ENCODE measurements around the gene C7orf33. TPM values are rescaled to one million over a fixed set of nuclear protein-coding genes. Genes with fewer than 3 reads are reported as not detected.

Gene C7orf33, protein sequence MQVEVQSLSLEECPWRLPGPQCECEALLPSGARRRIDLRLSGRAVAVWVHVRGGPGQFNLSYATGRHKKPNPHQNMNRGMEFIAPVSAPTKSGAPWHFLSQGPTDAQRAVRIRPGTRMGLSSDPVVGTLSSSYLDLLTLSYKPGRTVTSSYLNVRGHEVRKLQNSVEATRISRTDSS
- not detected for polyA plus RNA-seq (2013, experiment 1 of 2)
- not detected for polyA plus RNA-seq (2013, experiment 2 of 2)

DNA sequence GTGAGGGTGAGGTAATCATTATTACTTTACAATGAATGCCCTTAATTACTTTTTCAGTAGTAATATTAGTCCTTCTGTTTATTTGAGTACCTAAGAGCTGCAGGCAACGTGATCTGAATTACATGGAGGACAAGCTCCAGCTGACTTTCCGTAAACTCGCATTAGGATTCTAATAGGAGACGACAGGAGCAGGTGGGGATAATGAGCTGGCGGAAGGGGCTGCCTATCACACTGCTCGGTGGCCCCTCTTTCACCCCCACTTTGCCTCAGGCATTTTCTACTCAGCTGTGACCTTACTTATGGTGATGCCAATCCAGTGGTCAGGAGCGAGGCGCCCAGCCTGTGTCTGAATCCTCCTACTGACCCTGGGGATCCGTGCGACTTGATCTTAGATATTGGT lies at the start of gene C7orf33:
TSS of gene C7orf33 (plus strand) at position 296 of the 400 bp plus-strand sequence. CDS start 160 bp downstream, outside the sequence.
- peaks cover 6 to 11% of the 10 kb centered on the region in 2 donors for H3K4me1 ChIP-seq (ENCODE audit: control insufficient read depth in 2 of 2, insufficient read depth in 1 of 2, low read depth in 1 of 2, low read length in 2 of 2)
- peaks cover 0 to 7% (median 0%) of the 10 kb centered on the region in 3 experiments for H3K27me3 ChIP-seq (ENCODE audit: control insufficient read depth in 3 of 3, insufficient read depth in 3 of 3, low read depth in 1 of 3, low read length in 3 of 3)
- H3K23ac ChIP-seq (ENCODE audit: low read depth, low read length, poor library complexity): no peak within 1 kb of the TSS
- no peak within 1 kb of the TSS for H3K4ac ChIP-seq (ENCODE audit: low read length)
- H3K36me3 ChIP-seq (replicated peaks in 1 of 2; ENCODE audit: control insufficient read depth in 2 of 2, insufficient read depth in 2 of 2, low read length in 2 of 2): no peaks in the 10 kb centered on the region
- no peak within 1 kb of the TSS for H3K27ac ChIP-seq (replicated peaks; ENCODE audit: low read length)
- no peak within 1 kb of the TSS for H2BK12ac ChIP-seq (ENCODE audit: low read length)
- no peak within 1 kb of the TSS for H2BK5ac ChIP-seq (ENCODE audit: low read length)
- peak within 1 kb of the TSS; percentile 7 for H3K18ac ChIP-seq (ENCODE audit: low read length)
- H3K9ac ChIP-seq (ENCODE audit: low read depth, low read length, poor library complexity): no peak within 1 kb of the TSS
- H3K4me2 ChIP-seq (ENCODE audit: insufficient read depth, low read length, poor library complexity, severe bottlenecking): no peak within 1 kb of the TSS
- WGBS, 2 donors (ENCODE audit: extremely low coverage in 2 of 2, insufficient read length in 2 of 2, insufficient replicate concordance in 1 of 2): no CpG with 5 or more reads among the region's 10 CpGs
- H3K79me1 ChIP-seq (ENCODE audit: low read depth, low read length): no peaks in the 10 kb centered on the region
- H3K4me3 ChIP-seq (ENCODE audit: low read length in 2 of 2): no peak within 1 kb of the TSS
- DNase-seq (ENCODE audit: low spot score): no peak
- H3K9me3 ChIP-seq (replicated peaks in 1 of 2; ENCODE audit: control insufficient read depth in 2 of 2, insufficient read depth in 1 of 2, low read depth in 1 of 2, low read length in 2 of 2): no peaks in the 10 kb centered on the region
- H2BK15ac ChIP-seq (ENCODE audit: low read length): no peak within 1 kb of the TSS
- H4K8ac ChIP-seq (ENCODE audit: low read depth, low read length): no peak within 1 kb of the TSS
- no peak within 1 kb of the TSS for H2BK120ac ChIP-seq (ENCODE audit: low read depth, low read length)
- no peak within 1 kb of the TSS for H4K91ac ChIP-seq (ENCODE audit: low read depth, low read length, poor library complexity)
- H2AK5ac ChIP-seq (ENCODE audit: low read depth, low read length): no peak within 1 kb of the TSS
- H2AFZ ChIP-seq (ENCODE audit: low read length): no peak within 1 kb of the TSS
- no peak within 1 kb of the TSS for H3K14ac ChIP-seq (ENCODE audit: low read length)

DNA sequence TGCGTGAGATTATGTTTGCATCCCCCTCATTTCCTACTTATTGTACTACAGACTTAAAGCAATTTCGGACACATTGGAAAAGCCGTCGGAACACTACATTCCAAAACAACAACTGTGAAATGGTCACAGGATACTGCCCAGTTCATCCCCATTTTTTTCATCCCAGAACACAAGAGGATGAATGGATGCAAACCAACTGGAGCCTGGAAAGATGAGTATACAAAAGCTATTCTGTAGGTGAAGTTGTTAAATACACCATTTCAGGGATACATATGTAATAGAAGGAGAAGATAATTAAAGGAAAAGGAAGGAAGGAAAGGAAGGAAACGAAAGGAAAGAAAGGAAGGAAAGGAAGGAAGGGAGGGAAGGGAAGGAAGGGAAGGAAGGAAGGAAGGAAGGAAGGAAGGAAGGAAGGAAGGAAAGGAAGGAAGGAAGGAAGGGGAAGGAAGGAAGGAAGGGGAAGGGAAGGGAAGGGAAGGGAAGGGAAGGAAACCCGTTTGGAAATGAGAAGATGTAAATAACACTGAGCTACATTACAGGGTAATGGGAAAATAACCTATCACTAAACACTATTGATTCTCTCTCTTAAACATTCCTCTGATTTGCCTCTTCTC lies 48.6 kb upstream of the C7orf33 start:
- Histone ChIP-seq H2AFZ (ENCODE audit: low read length) (no peak overlapping the region), H3K27me3 (ENCODE audit: control insufficient read depth in 3 of 3, insufficient read depth in 3 of 3, low read depth in 1 of 3, low read length in 3 of 3) (peaks cover 0 to 4% (median 0%) of the 10 kb centered on the region in 3 experiments), H3K36me3 (replicated peaks in 1 of 2; ENCODE audit: control insufficient read depth in 2 of 2, insufficient read depth in 2 of 2, low read length in 2 of 2) (no peaks in the 10 kb centered on the region), H2BK5ac (ENCODE audit: low read length) (no peak overlapping the region), H3K4me3 (ENCODE audit: low read length in 2 of 2) (no peak overlapping the region), H3K79me1 (ENCODE audit: low read depth, low read length) (no peaks in the 10 kb centered on the region), H3K27ac (replicated peaks; ENCODE audit: low read length) (no peak overlapping the region), H4K91ac (ENCODE audit: low read depth, low read length, poor library complexity) (no peak overlapping the region), H2BK120ac (ENCODE audit: low read depth, low read length) (no peak overlapping the region), H2AK5ac (ENCODE audit: low read depth, low read length) (no peak overlapping the region), H3K4me2 (ENCODE audit: insufficient read depth, low read length, poor library complexity, severe bottlenecking) (no peak overlapping the region), H3K4me1 (ENCODE audit: control insufficient read depth in 2 of 2, insufficient read depth in 1 of 2, low read depth in 1 of 2, low read length in 2 of 2) (peaks cover 2 to 10% of the 10 kb centered on the region in 2 donors), H4K8ac (ENCODE audit: low read depth, low read length) (no peak overlapping the region), H3K4ac (ENCODE audit: low read length) (no peak overlapping the region), H3K14ac (ENCODE audit: low read length) (no peak overlapping the region), H3K9me3 (replicated peaks in 1 of 2; ENCODE audit: control insufficient read depth in 2 of 2, insufficient read depth in 1 of 2, low read depth in 1 of 2, low read length in 2 of 2) (no peaks in the 10 kb centered on the region), H2BK15ac (ENCODE audit: low read length) (no peak overlapping the region), H3K23ac (ENCODE audit: low read depth, low read length, poor library complexity) (no peak overlapping the region), H2BK12ac (ENCODE audit: low read length) (no peak overlapping the region), H3K18ac (ENCODE audit: low read length) (no peak overlapping the region), H3K9ac (ENCODE audit: low read depth, low read length, poor library complexity) (no peak overlapping the region)
- WGBS, 2 donors (ENCODE audit: extremely low coverage in 2 of 2, insufficient read length in 2 of 2, insufficient replicate concordance in 1 of 2): 100% methylated on average over 1 of the region's 6 CpGs; no CpG with 5 or more reads in 1 of the 2 donors
- no peak for DNase-seq (ENCODE audit: low spot score)

DNA sequence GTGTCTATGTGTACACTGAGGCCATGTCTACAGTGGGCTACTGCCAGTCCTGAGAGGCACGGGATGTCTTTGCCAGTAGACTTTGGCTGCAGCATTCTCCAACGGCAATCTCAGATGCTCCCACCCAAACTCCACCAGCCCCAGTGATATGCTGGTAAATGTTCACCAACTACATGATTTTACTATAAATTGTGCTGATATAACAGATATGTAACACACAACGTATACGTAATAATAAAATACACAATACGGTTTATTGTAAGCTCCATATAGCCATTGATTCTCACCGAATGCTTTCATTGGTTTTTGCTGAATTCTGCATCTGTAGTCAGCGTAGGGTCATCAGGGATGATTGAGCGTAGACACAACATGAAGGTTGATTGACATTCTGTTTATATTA lies 47.3 kb upstream of the C7orf33 start:
- H4K8ac ChIP-seq (ENCODE audit: low read depth, low read length): no peak overlapping the region
- no peak overlapping the region for H4K91ac ChIP-seq (ENCODE audit: low read depth, low read length, poor library complexity)
- no CpG with 5 or more reads among the region's 8 CpGs for WGBS, 2 donors (ENCODE audit: extremely low coverage in 2 of 2, insufficient read length in 2 of 2, insufficient replicate concordance in 1 of 2)
- peak overlapping the region; percentile 14 for H3K23ac ChIP-seq (ENCODE audit: low read depth, low read length, poor library complexity)
- peak overlapping the region; percentile 12 for H3K18ac ChIP-seq (ENCODE audit: low read length)
- H3K4me2 ChIP-seq (ENCODE audit: insufficient read depth, low read length, poor library complexity, severe bottlenecking): no peak overlapping the region
- no peak overlapping the region for H2BK120ac ChIP-seq (ENCODE audit: low read depth, low read length)
- H3K27me3 ChIP-seq (ENCODE audit: control insufficient read depth in 3 of 3, insufficient read depth in 3 of 3, low read depth in 1 of 3, low read length in 3 of 3): peaks cover 0 to 4% (median 0%) of the 10 kb centered on the region in 3 experiments
- no peak overlapping the region for H3K4me3 ChIP-seq (ENCODE audit: low read length in 2 of 2)
- H2BK12ac ChIP-seq (ENCODE audit: low read length): no peak overlapping the region
- DNase-seq (ENCODE audit: low spot score): no peak
- H3K9me3 ChIP-seq (replicated peaks in 1 of 2; ENCODE audit: control insufficient read depth in 2 of 2, insufficient read depth in 1 of 2, low read depth in 1 of 2, low read length in 2 of 2): no peaks in the 10 kb centered on the region
- H2BK5ac ChIP-seq (ENCODE audit: low read length): no peak overlapping the region
- H3K4me1 ChIP-seq (ENCODE audit: control insufficient read depth in 2 of 2, insufficient read depth in 1 of 2, low read depth in 1 of 2, low read length in 2 of 2): peaks cover 0 to 4% of the 10 kb centered on the region in 2 donors
- H2AK5ac ChIP-seq (ENCODE audit: low read depth, low read length): no peak overlapping the region
- no peak overlapping the region for H2AFZ ChIP-seq (ENCODE audit: low read length)
- no peak overlapping the region for H3K14ac ChIP-seq (ENCODE audit: low read length)
- no peak overlapping the region for H3K9ac ChIP-seq (ENCODE audit: low read depth, low read length, poor library complexity)
- no peak overlapping the region for H3K27ac ChIP-seq (replicated peaks; ENCODE audit: low read length)
- no peak overlapping the region for H3K4ac ChIP-seq (ENCODE audit: low read length)
- H3K79me1 ChIP-seq (ENCODE audit: low read depth, low read length): no peaks in the 10 kb centered on the region
- H3K36me3 ChIP-seq (replicated peaks in 1 of 2; ENCODE audit: control insufficient read depth in 2 of 2, insufficient read depth in 2 of 2, low read length in 2 of 2): no peaks in the 10 kb centered on the region
- no peak overlapping the region for H2BK15ac ChIP-seq (ENCODE audit: low read length)

DNA sequence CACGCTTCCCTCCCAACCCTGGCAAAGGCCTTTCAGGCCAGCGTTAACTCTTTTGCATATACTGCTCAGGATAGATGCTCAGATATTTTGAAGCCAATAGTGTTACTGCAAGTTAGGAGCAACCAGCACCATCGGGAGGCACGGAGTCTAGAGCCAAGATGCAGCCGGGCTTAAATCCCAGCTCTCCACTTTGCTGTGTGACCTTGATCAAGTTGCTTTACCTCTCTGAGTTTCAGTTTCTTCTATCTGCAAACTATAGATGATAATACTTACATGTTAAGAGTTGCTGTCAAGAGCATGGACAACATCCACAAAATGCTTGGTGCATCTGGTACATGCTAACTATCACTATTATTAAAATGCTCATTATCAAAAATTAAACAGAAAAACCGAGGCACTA lies 45.4 kb upstream of the C7orf33 start:
- H3K4me3 ChIP-seq (ENCODE audit: low read length in 2 of 2): no peak overlapping the region
- no CpG with 5 or more reads among the region's 6 CpGs for WGBS, 2 donors (ENCODE audit: extremely low coverage in 2 of 2, insufficient read length in 2 of 2, insufficient replicate concordance in 1 of 2)
- no peak overlapping the region for H2BK15ac ChIP-seq (ENCODE audit: low read length)
- peaks cover 0 to 3% of the 10 kb centered on the region in 2 donors for H3K4me1 ChIP-seq (ENCODE audit: control insufficient read depth in 2 of 2, insufficient read depth in 1 of 2, low read depth in 1 of 2, low read length in 2 of 2)
- no peaks in the 10 kb centered on the region for H3K9me3 ChIP-seq (replicated peaks in 1 of 2; ENCODE audit: control insufficient read depth in 2 of 2, insufficient read depth in 1 of 2, low read depth in 1 of 2, low read length in 2 of 2)
- H3K14ac ChIP-seq (ENCODE audit: low read length): no peak overlapping the region
- no peaks in the 10 kb centered on the region for H3K79me1 ChIP-seq (ENCODE audit: low read depth, low read length)
- H4K91ac ChIP-seq (ENCODE audit: low read depth, low read length, poor library complexity): no peak overlapping the region
- H2BK12ac ChIP-seq (ENCODE audit: low read length): no peak overlapping the region
- H2BK120ac ChIP-seq (ENCODE audit: low read depth, low read length): no peak overlapping the region
- no peak overlapping the region for H3K27ac ChIP-seq (replicated peaks; ENCODE audit: low read length)
- no peak overlapping the region for H4K8ac ChIP-seq (ENCODE audit: low read depth, low read length)
- peaks cover 0 to 4% (median 0%) of the 10 kb centered on the region in 3 experiments for H3K27me3 ChIP-seq (ENCODE audit: control insufficient read depth in 3 of 3, insufficient read depth in 3 of 3, low read depth in 1 of 3, low read length in 3 of 3)
- DNase-seq (ENCODE audit: low spot score): no peak
- H3K4ac ChIP-seq (ENCODE audit: low read length): no peak overlapping the region
- H3K9ac ChIP-seq (ENCODE audit: low read depth, low read length, poor library complexity): no peak overlapping the region
- no peak overlapping the region for H3K18ac ChIP-seq (ENCODE audit: low read length)
- H2AFZ ChIP-seq (ENCODE audit: low read length): no peak overlapping the region
- no peaks in the 10 kb centered on the region for H3K36me3 ChIP-seq (replicated peaks in 1 of 2; ENCODE audit: control insufficient read depth in 2 of 2, insufficient read depth in 2 of 2, low read length in 2 of 2)
- H3K23ac ChIP-seq (ENCODE audit: low read depth, low read length, poor library complexity): no peak overlapping the region
- no peak overlapping the region for H2BK5ac ChIP-seq (ENCODE audit: low read length)
- H2AK5ac ChIP-seq (ENCODE audit: low read depth, low read length): no peak overlapping the region
- no peak overlapping the region for H3K4me2 ChIP-seq (ENCODE audit: insufficient read depth, low read length, poor library complexity, severe bottlenecking)
